Measurements from ENCODE around the gene PRPH2.

DNA sequence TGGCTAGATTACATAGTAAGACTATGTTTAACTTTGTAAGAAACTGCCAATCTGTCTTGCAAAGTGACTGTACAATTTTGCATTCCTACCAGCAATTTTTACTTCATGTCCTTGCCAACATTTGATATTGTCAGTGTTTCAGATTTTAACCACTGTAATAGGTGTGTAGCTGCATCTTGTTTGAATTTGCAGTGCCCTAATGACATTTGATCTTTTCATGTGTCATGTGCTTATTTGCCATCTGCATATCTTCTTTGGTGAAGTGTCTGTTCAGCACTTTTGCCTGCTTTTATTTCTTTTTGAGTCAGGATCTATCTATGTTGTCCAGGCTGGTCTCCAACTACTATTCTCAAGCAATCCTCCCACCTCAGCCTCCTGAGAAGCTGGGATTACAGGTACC is 2.4 kb upstream of the PRPH2 start:
- TF ChIP-seq, protein P1, sequence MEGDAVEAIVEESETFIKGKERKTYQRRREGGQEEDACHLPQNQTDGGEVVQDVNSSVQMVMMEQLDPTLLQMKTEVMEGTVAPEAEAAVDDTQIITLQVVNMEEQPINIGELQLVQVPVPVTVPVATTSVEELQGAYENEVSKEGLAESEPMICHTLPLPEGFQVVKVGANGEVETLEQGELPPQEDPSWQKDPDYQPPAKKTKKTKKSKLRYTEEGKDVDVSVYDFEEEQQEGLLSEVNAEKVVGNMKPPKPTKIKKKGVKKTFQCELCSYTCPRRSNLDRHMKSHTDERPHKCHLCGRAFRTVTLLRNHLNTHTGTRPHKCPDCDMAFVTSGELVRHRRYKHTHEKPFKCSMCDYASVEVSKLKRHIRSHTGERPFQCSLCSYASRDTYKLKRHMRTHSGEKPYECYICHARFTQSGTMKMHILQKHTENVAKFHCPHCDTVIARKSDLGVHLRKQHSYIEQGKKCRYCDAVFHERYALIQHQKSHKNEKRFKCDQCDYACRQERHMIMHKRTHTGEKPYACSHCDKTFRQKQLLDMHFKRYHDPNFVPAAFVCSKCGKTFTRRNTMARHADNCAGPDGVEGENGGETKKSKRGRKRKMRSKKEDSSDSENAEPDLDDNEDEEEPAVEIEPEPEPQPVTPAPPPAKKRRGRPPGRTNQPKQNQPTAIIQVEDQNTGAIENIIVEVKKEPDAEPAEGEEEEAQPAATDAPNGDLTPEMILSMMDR (IDR thresholded peaks at IDR 0.05): no peak
- TF ChIP-seq POLR2A (IDR thresholded peaks at IDR 0.05): no peak

Data from lower leg skin (tissue), 3 donors.